Fibroblast of lung (primary cell): Measurements from ENCODE around the gene SLC38A2. TPM values are rescaled to one million over a fixed set of nuclear protein-coding genes. Genes with fewer than 3 reads are reported as not detected.

ENCODE experiments used
- DNase-seq, 2 donors: peaks; one replicate each; pipeline versions ENCODE4 v3.0.0 to v3.0.0-alpha.2; 2010; ENCODE audit warnings: low read depth in 2 of 2
- H2AFZ ChIP-seq: 2 replicates; pipeline ENCODE4 v1.5.1; 2012; ENCODE audit warnings: low read length, control low read depth, inconsistent platforms
- H3K27ac ChIP-seq: 2 replicates; pipeline ENCODE4 v1.5.1; 2011; ENCODE audit warnings: low read length, control low read depth; ENCODE audit not compliant: insufficient read depth
- H3K27me3 ChIP-seq: 2 replicates; pipeline ENCODE4 v1.5.1; 2011; ENCODE audit warnings: mild to moderate bottlenecking, low read length; ENCODE audit not compliant: control insufficient read depth, insufficient read depth
- H3K36me3 ChIP-seq: 2 replicates; pipeline ENCODE4 v1.5.1; 2011; ENCODE audit warnings: low read length; ENCODE audit not compliant: control insufficient read depth, insufficient read depth
- H3K4me1 ChIP-seq: 2 replicates; pipeline ENCODE4 v1.5.1; 2011; ENCODE audit warnings: low read length; ENCODE audit not compliant: control insufficient read depth, insufficient read depth; ENCODE audit errors: extremely low read depth
- H3K4me2 ChIP-seq: 2 replicates; pipeline ENCODE4 v1.5.1; 2011; ENCODE audit warnings: low read length, control low read depth; ENCODE audit not compliant: insufficient read depth; ENCODE audit errors: extremely low read depth
- H3K4me3 ChIP-seq, 4 experiments: fragments of 200-600 bp in 1 of 4; sonication (generic) in 1 of 4; replicated peaks in 1 of 4; 2 replicates each; pipeline ENCODE4 v1.5.1; 2011 to 2016; ENCODE audit warnings: low read length in 4 of 4, low read depth in 3 of 4, mild to moderate bottlenecking in 3 of 4, control low read depth in 2 of 4, inconsistent platforms in 1 of 4, mixed read lengths in 1 of 4; ENCODE audit not compliant: insufficient read depth in 1 of 4; ENCODE audit errors: control extremely low read depth in 1 of 4
- H3K79me2 ChIP-seq: 2 replicates; pipeline ENCODE4 v1.5.1; 2012; ENCODE audit warnings: mild to moderate bottlenecking, low read length, inconsistent platforms; ENCODE audit not compliant: control insufficient read depth, insufficient read depth
- H3K9ac ChIP-seq: 2 replicates; pipeline ENCODE4 v1.5.1; 2011; ENCODE audit warnings: mild to moderate bottlenecking, low read length, control low read depth; ENCODE audit not compliant: insufficient read depth
- H3K9me3 ChIP-seq: 2 replicates; pipeline ENCODE4 v1.5.1; 2012; ENCODE audit warnings: low read depth, low read length; ENCODE audit not compliant: control insufficient read depth, insufficient read depth
- H4K20me1 ChIP-seq: 2 replicates; pipeline ENCODE4 v1.5.1; 2011; ENCODE audit warnings: low read length; ENCODE audit not compliant: control insufficient read depth, insufficient read depth; ENCODE audit errors: extremely low read depth
- EZH2 ChIP-seq: IDR thresholded peaks from 2 replicates; pipeline ENCODE4 v1.5.1; 2012; ENCODE audit warnings: low read length, control low read depth, mild to moderate bottlenecking; ENCODE audit errors: missing control alignments
- polyA minus RNA-seq: library from RNA; depleted of rRNA, polyadenylated mRNA; stranded (reverse); fragments of >200 nt; gene quantifications from 2 replicates; pipeline ENCODE4 v1.2.3, GENCODE V29; 2011; ENCODE audit warnings: low replicate concordance
- polyA plus RNA-seq, 2 donors: library from polyadenylated mRNA; depleted of rRNA in 1 of 2; stranded (reverse) in 1 of 2; unstranded in 1 of 2; fragments of >200 nt; gene quantifications; 2 replicates each; pipeline ENCODE4 v1.2.1, GENCODE V29; 2011 to 2012; ENCODE audit warnings: missing spikeins in 1 of 2
- total RNA-seq: library from RNA; depleted of rRNA; stranded (reverse); fragments of >200 nt; gene quantifications from 2 replicates; pipeline ENCODE4 v1.2.1, GENCODE V29; 2014
- TF ChIP-seq, protein P1 (sequence below), 2 donors: IDR thresholded peaks in 1 of 2; conservative IDR thresholded peaks in 1 of 2; 1 replicate in 1 of 2; 2 replicates in 1 of 2; pipeline ENCODE4 v1.5.1; 2011 to 2012; ENCODE audit warnings: low read length in 2 of 2, control low read depth in 1 of 2, inconsistent platforms in 1 of 2, low read depth in 1 of 2, mild to moderate bottlenecking in 1 of 2

SLC38A2 gene
- total RNA-seq (883 and 1,357 TPM in 2 replicates), polyA plus RNA-seq (644 and 940 TPM in 2 replicates), polyA minus RNA-seq (337 and 510 TPM in 2 replicates)
- 373 and 531 TPM in 2 replicates for polyA plus RNA-seq (2012)

DNA sequence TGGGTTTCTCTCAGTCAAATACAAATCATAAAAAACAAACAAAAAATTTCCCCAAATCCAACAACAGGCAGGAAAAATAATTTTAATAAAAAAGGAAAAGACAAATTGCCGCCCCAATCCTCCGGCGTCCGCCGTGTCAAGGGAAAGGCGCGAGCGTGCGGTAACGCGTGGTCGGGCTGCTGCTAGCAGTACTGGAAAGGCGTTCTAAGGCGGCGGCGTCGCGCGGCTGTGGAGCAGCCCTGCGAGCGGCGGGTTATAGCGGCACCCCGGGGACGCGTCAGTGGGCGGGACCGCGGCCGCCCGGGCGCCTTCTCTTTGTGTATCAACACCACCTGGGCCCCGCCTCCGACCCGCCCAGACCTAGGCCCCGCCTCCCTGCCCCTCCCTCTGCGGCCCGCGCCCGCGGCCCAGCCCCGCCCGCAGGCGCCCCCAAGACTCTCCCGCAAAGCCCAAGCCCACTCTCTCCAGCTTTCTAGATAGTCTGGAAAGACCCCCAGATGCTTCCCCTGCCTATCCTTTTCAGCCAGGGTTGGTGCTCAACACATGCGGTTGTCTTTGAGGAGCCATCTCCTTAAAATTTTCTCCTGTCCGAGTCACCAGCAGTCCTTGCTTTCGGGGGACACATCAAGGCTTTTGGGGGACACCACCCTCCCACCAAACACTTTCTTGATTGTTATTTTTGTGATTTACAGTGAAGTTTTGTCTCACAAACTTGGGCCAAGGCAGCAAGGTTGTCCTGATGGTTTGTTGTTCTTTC, at the start of gene SLC38A2:
TSS of gene SLC38A2 (minus strand) at position 230 of the 757 bp plus-strand sequence. CDS start 1,480 bp downstream, outside the sequence.
- Histone ChIP-seq H3K27ac (peak within 1 kb of the TSS; percentile 98), H3K27me3 (no peaks in the 10 kb centered on the region), H2AFZ (no peak within 1 kb of the TSS), H4K20me1 (peaks cover 16% of the 10 kb centered on the region), H3K4me1 (peaks cover 4% of the 10 kb centered on the region), H3K9ac (peak within 1 kb of the TSS; percentile 92), H3K36me3 (peaks cover 11% of the 10 kb centered on the region), H3K9me3 (no peaks in the 10 kb centered on the region), H3K4me2 (peak within 1 kb of the TSS; percentile 98), H3K4me3 (peak within 1 kb of the TSS; percentile 80 to 84 (median 82)), H3K79me2 (peaks cover 64% of the 10 kb centered on the region)
- no peak for TF ChIP-seq EZH2
- TF ChIP-seq, protein P1, sequence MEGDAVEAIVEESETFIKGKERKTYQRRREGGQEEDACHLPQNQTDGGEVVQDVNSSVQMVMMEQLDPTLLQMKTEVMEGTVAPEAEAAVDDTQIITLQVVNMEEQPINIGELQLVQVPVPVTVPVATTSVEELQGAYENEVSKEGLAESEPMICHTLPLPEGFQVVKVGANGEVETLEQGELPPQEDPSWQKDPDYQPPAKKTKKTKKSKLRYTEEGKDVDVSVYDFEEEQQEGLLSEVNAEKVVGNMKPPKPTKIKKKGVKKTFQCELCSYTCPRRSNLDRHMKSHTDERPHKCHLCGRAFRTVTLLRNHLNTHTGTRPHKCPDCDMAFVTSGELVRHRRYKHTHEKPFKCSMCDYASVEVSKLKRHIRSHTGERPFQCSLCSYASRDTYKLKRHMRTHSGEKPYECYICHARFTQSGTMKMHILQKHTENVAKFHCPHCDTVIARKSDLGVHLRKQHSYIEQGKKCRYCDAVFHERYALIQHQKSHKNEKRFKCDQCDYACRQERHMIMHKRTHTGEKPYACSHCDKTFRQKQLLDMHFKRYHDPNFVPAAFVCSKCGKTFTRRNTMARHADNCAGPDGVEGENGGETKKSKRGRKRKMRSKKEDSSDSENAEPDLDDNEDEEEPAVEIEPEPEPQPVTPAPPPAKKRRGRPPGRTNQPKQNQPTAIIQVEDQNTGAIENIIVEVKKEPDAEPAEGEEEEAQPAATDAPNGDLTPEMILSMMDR (conservative IDR thresholded peaks at IDR 0.05 in 1 of 2, IDR thresholded peaks at IDR 0.05 in 1 of 2; ENCODE audit: low read depth in 1 of 2, low read length in 2 of 2), result no peak
- peak; percentile 89 to 93 for DNase-seq

DNA sequence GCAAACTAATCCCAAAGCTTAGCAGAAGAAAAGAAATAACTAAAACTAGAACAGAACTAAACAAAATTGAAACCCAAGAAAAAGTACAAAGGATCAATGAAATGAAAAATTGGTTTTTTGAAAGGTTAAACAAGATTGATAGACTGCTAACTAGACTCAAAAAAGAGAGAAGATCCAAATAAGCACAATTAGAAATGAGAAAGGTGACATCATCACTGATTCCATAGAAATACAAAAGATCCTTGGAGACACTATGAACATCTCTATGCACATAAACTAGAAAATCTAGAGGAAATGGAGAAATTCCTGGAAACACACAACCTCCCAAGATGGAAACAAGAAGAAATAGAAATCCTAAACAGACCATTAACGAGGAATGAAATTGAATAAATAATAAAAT, 47.1 kb upstream of the SLC38A2 start:
- no peaks in the 10 kb centered on the region for H3K4me1 ChIP-seq
- no peak for TF ChIP-seq EZH2
- TF ChIP-seq, protein P1 (conservative IDR thresholded peaks at IDR 0.05 in 1 of 2, IDR thresholded peaks at IDR 0.05 in 1 of 2; ENCODE audit: low read depth in 1 of 2, low read length in 2 of 2), result no peak
- H3K4me3 ChIP-seq, result no peak overlapping the region
- H3K27me3 ChIP-seq, result no peaks in the 10 kb centered on the region
- no peak overlapping the region for H2AFZ ChIP-seq
- DNase-seq, result no peak
- no peak overlapping the region for H3K9ac ChIP-seq
- no peaks in the 10 kb centered on the region for H3K9me3 ChIP-seq
- no peaks in the 10 kb centered on the region for H3K36me3 ChIP-seq
- no peaks in the 10 kb centered on the region for H3K79me2 ChIP-seq
- no peak overlapping the region for H3K27ac ChIP-seq
- H3K4me2 ChIP-seq, result no peak overlapping the region
- no peaks in the 10 kb centered on the region for H4K20me1 ChIP-seq

DNA sequence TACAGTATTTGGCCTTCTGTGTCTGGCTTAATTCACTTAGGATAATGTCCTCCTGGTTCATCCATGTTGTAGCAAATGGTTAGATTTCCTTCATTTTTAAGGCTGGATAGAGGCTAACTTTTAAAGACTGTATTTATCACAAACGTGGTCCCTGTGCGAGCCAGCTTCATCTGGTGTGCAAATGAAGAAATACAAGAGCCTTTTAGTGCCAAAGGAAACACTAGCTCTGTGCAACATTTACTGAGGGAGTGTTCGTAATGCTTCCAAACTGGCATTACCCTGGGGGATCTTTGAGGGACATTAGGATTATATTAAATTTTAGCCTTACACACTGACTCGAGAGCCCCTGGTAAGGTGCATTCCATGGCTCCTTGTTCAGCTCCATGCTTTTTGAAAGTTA, 43.0 kb upstream of the SLC38A2 start:
- DNase-seq, result no peak
- peaks cover 2% of the 10 kb centered on the region for H3K4me1 ChIP-seq
- H3K27ac ChIP-seq, result no peak overlapping the region
- H2AFZ ChIP-seq, result no peak overlapping the region
- H3K27me3 ChIP-seq, result no peaks in the 10 kb centered on the region
- no peak overlapping the region for H3K4me3 ChIP-seq
- no peak overlapping the region for H3K4me2 ChIP-seq
- no peaks in the 10 kb centered on the region for H3K9me3 ChIP-seq
- no peak overlapping the region for H3K9ac ChIP-seq
- no peaks in the 10 kb centered on the region for H3K36me3 ChIP-seq
- H3K79me2 ChIP-seq, result no peaks in the 10 kb centered on the region
- H4K20me1 ChIP-seq, result no peaks in the 10 kb centered on the region
- TF ChIP-seq, protein P1 (conservative IDR thresholded peaks at IDR 0.05 in 1 of 2, IDR thresholded peaks at IDR 0.05 in 1 of 2; ENCODE audit: low read depth in 1 of 2, low read length in 2 of 2), result no peak
- TF ChIP-seq EZH2, result no peak
